GM12875 (cell line): ENCODE results near the gene RAF1.
"Not testable (repeated sequence)": the region's sequence is repeated elsewhere in the genome, so short reads cannot be mapped to it uniquely, and the experiment has no call there.

ENCODE experiments used
- H3K4me3 ChIP-seq: one replicate; pipeline ENCODE4 v1.5.1; 2011; ENCODE audit warnings: low read depth, low read length, control low read depth
- TF ChIP-seq, protein P1 (sequence below): IDR thresholded peaks from 2 replicates; pipeline ENCODE4 v1.5.1; 2011; ENCODE audit warnings: low read depth, mild to moderate bottlenecking, control low read depth, inconsistent platforms, low read length, moderate library complexity, borderline replicate concordance; ENCODE audit not compliant: insufficient read depth

RAF1 gene

DNA sequence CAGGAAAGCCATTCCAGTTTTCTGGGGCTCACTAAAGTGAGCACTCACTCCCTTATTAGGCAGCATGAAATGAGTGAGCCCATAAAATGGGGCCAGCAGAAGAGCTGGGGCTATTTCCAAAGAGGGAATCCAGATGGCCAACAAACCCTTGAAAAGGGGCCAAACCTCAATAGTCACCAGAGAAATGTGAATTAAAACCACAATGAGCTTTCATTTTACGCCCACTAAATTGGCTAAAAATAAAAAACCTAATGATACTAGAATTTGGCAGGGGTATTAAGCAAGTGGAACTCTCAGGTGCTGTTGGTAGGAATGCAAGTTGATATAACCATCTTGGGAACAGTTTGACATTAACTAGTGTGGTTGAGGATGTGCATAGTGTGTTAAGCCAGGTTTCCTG is 42.1 kb upstream of the RAF1 start:
- TF ChIP-seq, protein P1, sequence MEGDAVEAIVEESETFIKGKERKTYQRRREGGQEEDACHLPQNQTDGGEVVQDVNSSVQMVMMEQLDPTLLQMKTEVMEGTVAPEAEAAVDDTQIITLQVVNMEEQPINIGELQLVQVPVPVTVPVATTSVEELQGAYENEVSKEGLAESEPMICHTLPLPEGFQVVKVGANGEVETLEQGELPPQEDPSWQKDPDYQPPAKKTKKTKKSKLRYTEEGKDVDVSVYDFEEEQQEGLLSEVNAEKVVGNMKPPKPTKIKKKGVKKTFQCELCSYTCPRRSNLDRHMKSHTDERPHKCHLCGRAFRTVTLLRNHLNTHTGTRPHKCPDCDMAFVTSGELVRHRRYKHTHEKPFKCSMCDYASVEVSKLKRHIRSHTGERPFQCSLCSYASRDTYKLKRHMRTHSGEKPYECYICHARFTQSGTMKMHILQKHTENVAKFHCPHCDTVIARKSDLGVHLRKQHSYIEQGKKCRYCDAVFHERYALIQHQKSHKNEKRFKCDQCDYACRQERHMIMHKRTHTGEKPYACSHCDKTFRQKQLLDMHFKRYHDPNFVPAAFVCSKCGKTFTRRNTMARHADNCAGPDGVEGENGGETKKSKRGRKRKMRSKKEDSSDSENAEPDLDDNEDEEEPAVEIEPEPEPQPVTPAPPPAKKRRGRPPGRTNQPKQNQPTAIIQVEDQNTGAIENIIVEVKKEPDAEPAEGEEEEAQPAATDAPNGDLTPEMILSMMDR = no peak
- no peak overlapping the region for H3K4me3 ChIP-seq

DNA sequence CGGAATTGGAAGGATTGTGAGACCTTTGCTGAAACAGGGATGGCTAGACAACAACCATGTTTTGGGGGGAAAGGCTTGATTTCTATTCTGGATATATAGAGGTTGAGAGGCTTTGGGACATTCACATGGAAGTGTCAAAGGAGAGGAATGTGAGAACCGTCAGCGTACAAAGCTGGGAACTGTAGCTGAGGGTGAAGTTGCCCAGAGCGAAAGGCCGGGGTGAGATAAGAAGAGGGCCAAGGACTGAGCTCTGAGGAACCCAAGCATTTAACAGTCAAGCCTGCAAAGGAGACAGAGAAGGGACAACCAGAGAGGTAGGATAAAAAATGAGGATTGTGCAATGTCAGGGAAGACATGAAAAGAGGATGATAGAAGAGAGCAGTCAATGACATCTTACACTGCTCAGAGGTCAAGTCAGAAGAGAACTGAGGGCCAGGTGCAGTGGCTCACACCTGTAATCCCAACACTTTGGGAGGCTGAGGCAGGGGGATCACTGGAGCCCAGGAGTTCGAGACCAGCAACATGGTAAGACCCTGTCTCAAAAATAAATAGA is 41.5 kb upstream of the RAF1 start:
- no peak overlapping the region for H3K4me3 ChIP-seq
- TF ChIP-seq, protein P1 = no peak

DNA sequence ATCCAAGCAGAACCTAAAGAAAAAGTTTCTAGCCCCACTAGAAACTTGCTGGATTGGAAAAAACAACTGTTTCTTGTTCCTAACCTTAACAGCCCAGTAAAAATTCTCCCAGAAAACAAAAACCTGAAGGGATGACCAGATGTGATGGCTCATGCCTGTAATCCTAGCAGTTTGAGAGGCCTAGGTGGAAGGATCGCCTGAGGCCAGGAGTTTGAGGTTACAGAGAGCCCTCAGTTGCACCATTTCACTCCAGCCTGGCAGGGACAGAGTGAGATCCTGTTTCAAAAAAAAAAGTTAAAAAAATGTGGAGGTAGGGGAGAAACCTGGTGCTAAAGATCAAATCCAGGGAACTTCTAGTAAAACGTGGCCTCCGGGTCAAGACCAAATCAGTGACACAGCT is 38.6 kb upstream of the RAF1 start:
- TF ChIP-seq, protein P1 = no peak
- H3K4me3 ChIP-seq = no peak overlapping the region

DNA sequence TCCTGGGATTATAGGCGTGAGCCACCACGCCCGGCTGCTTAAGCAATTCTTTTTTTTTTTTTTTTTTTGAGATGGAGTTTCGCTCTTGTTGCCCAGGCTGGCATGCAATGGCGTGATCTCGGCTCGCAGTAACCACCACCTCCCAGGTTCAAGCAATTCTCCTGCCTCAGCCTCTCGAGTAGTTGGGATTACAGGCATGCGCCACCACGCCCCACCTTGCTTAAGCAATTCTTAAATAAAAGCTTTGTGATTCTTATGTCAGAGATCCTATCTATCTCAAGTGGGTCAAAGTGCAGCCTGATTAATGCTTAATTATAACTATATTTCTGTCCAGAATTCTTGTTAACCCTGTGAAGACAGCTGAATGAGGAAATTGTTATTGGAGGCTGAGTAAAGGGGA is 37.7 kb upstream of the RAF1 start:
- not testable (repeated sequence) for H3K4me3 ChIP-seq

DNA sequence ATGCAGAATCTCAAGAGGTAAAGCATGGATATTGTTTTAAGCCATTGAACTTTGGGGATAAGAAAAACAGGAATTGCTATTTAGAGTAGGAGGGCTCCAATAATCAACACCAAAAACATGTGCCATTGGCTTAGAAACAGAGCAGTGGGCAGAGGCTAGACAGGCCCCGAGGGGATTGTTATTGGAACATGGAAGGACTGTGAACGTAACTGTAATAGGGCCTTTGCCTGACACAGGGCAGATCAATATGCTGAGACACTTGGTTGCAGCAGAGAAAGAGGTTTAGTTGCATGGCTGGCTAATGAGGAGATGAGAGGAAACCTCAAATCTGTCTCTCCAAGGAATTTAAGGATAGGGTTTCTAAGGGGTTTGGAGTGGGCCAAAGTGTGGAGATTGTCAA is 36.9 kb upstream of the RAF1 start:
- H3K4me3 ChIP-seq = no peak overlapping the region
- TF ChIP-seq, protein P1 = no peak

DNA sequence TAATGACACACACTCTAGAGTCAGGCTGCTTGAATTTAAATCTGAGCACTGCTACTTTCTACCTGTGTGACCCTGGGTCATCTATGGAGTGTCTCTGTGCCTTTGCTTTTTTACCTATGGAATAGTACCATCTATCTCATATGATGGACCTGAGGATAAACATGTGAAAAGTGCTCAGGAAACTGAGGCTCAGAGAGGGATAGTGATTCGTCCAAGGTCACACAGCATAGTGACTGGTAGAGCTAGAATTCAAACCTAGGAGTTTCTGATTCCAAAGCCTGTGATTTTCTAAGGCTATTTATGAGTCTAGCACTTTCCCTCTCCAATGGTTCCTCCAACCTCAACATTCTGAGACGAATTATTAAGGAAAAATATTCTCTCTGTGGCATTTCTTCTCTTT is 32.0 kb upstream of the RAF1 start:
- TF ChIP-seq, protein P1 = no peak
- H3K4me3 ChIP-seq = no peak overlapping the region

DNA sequence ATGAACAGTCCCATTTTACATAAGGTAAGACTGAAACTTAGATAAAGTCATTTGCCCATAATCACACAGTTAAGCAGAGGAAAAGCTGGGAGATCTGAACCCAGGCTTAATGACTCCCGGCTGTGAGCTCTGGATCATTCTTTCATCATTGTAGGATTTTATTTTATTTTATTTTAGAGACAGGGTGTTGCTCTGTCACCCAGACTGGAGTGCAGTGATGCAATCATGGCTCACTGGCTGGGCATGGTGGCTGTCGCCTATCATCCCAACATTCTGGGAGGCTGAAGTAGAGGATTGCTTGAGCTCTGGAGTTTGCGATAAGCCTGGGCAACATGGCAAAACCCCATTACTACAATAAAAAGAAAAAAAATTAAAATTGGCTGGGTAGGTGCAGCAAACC is 31.2 kb upstream of the RAF1 start:
- no peak overlapping the region for H3K4me3 ChIP-seq
- TF ChIP-seq, protein P1 = no peak

DNA sequence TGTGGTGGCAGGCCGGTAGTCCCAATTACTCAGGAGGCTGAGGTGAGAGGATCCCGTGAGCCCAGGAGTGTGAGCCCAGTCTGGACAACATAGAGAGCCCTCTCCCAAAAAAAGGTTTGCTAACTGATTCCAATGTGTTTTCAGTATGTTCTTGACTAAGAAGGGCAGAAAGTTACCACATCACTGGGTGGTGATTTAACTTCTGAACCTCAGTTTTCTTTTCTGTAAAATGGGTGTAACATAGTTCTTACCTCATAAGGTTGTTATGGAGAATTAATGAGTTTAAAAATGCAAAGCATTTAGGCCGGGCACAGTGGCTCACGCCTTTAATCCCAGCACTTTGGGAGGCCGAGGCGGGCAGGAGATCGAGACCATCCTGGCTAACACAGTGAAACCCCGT is 28.5 kb upstream of the RAF1 start:
- no peak overlapping the region for H3K4me3 ChIP-seq
- TF ChIP-seq, protein P1 = no peak
